Hypothalamus (tissue), 51 donors: ENCODE results near the gene BMP8A.
"Not testable (repeated sequence)": the region's sequence is repeated elsewhere in the genome, so short reads cannot be mapped to it uniquely, and the experiment has no call there.

Experiments used
- DNase-seq, 51 donors: peaks; one replicate each; lab custom pipeline; 2025; lab: John Stamatoyannopoulos, UW

Gene BMP8A

DNA sequence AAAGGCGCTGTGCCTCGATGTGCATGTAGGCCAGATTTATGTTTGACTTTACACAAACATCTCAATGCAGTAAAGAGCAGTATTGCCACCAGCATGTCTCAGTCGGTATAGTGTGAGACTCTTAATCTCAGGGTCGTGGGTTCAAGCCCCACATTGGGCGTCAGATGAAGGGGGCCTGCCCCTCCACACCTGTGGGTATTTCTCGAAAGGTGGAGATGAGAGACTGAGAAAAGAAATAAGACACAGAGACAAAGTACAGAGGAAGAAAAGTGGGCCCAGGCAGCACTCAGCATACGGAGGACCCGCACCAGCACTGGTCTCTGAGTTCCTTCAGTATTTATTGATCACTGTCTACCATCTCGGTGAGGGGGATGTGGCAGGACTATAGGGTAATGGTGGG is 13.0 kb downstream of the BMP8A start:
- not testable (repeated sequence) for DNase-seq

DNA sequence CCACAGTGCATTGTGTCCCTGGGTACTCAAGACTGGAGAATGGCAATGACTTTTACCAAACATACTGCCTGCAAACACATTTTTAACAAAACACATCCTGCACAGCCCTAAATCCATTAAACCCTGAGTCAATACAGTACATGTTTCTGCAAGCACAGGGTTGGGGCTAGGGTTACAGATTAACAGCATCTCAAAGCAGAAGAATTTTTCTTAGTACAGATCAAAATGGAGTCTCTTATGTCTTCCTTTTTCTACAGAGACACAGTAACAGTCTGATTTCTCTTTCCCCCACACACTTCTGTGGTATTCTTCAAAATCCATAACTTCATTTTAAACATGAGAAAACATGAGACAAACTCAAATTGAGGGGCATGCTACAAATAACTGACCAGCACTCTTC is 13.9 kb downstream of the BMP8A start:
- DNase-seq: no peak

DNA sequence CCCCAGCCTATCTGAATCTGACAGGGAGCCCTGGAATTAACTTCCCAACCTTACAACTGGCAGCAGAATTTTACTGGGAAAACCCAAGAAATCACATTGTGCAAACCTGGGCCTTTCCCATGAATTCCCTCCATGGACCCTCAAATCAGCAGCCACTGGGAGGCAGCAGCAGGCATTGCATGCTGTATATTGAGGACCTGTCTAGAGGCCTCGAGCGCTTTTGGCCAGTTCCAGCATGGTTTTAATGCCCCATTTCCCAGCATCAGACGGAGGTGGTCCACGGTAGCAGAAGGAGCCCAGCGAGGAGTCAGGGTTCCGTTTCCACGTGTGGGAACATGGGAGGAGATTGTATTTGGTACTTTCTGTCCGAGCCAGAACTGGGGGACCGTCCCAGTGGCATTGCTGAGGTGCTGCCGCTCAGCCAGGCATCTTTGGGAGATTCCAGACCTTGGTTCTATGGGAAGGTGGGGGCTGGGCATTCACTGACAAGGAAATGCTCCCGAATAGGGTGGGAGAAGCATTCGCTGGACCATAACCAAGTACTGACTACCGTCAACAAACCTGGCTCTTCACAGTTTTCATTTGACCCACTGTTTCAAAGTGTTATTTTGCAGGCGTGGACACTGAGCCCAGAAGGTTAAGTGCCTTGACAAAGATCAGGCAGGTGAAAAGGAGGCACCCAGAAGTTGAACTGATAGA is 15.9 kb downstream of the BMP8A start:
- peak in 9 of 51 donors; percentile 13 to 41 (median 17) for DNase-seq

DNA sequence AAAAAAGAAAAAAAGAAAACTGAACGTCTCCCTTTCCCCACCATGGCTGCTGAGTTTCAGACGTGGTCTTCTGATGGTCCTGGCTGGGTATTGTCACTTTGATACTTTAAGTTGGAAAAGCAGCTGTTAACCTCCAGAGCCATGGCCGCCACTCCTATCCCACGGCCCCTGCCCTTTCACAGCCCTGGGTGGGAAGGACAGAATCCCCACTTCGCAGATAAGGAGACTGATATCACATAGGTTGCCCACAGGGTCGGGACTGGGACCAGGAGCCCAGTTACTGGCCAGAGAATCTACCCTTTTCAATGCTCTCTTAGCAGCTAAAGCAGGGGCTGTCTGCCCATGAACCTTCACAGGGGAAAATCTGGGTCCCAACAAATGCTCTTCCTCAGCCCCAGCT is 16.8 kb downstream of the BMP8A start:
- DNase-seq: no peak

DNA sequence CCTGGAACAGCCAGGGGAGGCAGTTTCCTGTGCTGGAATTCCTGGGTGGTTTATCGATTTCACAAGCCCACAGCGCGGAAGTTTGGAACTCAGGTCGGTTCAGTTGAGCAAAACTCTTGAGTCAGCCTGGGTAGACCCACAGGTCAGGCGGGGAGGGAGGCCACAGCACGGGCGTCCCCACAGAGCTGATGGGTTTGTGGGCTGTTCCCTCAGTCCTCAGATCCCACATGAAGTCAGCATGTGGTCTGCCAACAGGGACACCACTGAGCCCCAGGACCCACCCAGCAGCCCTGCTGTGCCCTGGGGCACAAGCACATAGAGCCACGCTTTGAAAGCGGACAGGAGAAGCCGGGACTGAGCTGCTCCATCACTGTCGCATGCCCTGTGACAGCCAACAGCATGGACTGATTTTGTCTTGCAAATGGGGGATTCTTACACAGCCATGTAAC is 17.4 kb downstream of the BMP8A start:
- DNase-seq: no peak

DNA sequence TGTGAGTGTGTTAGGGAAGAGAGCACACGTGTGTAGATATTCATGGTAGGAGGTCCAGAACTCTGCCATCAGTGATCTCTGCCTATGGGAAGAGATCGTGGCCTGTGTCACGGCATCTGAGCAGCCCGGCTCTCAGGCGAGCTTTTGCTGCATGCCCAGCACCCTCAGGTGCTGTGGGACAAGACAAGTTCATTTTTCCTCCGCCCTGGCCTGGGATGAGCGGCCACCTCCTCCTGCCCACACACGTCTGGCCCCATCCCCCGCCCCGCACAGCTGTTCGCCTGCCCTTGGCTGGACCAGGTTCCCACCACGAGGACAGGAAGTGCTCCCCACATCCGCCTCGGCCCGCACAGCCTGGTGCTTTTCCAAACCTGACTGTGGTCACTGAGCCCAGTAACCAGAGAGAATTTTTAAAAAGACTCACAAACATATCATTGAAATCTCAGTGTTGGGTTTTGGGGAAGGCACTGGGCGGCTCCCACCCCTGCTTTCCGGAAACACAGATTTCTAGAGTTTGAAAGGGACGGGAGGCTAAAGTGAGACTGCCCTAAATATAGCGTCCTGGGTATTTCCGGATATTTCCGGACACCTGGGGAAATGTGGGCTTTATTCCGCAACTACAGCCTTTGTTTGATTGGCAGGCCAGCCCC is 18.0 kb downstream of the BMP8A start:
- DNase-seq: peak in 2 of 51 donors; percentile 13 to 18

DNA sequence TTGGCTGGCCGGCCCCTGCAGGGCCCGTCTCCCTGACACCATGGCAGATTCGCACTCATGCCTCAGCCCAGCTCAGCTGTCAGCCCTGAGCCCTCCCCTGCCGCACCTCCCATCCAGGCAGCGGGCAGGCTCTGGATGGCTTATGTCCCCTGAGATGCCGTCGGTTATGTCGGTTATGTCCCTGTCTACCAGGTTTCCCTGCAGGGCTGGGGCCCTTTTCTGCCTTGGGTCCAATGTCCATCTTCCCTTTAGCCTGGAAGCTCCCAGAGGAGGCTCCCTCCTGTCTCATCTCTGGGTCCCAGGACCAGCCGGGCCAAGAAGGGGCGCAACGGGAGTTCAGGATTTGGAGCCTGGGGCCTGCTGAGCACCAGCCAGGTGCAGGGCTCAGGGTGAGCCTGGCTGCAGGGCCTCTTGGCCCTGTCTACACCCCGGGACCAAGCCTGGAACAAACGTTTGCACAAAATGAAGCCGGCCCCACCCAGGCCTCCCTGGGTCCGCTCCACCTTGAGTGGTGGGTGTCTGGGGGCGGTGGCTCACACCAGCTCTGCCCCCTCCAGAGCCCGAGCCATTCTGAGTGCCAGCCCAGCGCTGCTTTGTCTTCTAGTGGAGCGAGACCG is 19.2 kb downstream of the BMP8A start:
- not testable (repeated sequence) for DNase-seq

DNA sequence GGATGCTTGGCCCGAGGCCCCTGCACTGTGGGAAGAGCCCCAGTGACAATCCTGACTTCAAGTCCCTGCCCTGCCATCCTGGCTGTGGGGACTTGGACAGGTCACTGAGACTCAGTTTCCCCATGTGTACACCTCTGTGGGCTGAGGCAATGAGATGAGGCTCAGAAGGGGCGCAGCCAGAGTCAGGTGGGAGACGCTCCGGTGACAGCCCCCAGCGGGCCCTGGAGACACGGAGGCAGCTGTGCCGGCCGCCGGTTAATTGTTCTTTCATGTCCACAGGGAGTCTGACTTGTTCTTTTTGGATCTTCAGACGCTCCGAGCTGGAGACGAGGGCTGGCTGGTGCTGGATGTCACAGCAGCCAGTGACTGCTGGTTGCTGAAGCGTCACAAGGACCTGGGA is 20.0 kb downstream of the BMP8A start:
- DNase-seq: not testable (repeated sequence)

DNA sequence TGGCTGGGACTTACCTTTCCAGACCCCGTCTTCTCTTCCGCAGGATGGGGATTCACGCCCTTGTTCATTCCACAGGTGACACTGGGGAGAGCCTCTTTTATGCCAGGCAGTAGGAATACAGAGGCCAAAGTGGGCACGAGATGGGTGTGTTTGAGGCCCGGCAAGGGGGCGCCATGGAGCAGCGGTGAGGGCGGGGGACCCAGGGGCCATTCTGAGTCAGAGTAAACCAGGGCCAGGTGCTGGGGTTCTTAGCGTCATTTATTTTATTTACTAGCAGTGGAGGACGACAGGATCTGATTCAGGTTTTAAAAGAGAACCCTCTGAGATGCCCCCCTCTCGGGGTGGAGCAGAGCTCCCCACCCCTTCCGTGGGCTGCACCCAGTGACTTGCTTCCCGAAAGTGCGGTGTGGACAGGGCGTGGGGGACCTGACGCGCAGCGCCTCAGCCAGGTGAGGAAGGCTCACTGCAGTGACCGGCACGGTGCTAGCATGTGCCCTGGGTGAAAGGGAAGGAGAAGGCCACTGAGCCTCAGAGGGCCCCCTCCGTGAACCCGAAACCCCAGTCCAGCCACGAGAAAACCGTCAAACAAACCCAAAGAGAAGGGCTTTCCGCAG is 20.9 kb downstream of the BMP8A start:
- not testable (repeated sequence) for DNase-seq

DNA sequence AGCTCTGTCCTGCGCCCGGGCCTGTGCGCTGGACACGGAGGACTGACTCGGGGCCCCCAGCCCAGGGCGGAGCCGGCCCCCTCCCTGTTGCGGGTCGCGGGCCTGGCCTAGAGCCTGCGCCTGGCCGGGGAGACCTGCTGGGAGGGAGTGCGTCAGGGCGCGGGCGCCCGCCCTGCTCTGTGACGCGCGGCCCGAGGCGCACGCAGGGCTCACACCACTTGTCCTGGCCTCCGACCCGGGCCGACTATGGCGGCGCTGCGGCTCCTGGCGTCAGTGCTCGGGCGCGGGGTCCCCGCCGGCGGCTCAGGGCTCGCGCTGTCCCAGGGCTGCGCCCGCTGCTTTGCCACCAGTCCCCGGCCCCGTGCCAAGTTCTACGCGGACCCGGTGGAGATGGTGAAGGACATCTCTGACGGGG is 23.3 kb downstream of the BMP8A start:
- DNase-seq: peak in 2 of 51 donors; percentile 12 to 45

DNA sequence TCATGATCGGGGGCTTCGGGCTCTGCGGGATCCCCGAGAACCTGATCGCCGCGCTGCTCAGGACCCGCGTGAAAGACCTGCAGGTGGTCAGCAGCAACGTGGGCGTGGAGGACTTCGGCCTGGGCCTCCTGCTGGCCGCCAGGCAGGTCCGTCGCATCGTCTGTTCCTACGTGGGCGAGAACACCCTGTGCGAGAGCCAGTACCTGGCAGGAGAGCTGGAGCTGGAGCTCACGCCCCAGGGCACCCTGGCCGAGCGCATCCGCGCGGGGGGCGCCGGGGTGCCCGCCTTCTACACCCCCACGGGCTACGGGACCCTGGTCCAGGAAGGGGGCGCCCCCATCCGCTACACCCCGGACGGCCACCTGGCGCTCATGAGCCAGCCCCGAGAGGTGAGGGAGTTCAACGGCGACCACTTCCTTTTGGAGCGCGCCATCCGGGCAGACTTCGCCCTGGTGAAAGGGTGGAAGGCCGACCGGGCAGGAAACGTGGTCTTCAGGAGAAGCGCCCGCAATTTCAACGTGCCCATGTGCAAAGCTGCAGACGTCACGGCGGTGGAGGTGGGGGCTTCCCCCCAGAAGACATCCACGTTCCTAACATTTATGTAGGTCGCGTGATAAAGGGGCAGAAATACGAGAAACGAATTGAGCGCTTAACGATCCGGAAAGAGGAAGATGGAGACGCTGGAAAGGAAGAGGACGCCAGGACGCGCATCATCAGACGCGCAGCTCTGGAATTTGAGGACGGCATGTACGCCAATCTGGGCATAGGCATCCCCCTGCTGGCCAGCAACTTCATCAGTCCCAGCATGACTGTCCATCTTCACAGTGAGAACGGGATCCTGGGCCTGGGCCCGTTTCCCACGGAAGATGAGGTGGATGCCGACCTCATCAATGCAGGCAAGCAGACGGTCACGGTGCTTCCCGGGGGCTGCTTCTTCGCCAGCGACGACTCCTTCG is 24.0 kb downstream of the BMP8A start:
- DNase-seq: not testable (repeated sequence)

DNA sequence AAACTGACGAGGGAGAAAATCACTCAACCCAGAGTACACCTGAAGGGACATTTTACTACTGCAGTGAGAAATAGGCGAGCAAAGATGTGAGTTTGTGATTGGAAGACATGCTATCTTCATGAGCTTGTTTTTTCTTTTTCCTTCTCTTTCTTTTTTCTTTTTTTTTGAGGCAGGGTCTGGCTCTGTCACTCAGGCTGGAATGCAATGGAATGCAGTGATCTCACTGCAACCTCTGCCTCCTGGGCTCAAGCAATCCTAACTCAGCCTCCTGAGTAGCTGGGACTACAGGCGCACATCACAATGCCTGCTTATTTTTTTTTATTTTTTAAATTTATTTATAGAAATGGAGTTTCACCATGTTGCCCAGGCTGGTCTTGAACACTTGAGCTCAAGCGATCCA is 25.4 kb downstream of the BMP8A start:
- not testable (repeated sequence) for DNase-seq

DNA sequence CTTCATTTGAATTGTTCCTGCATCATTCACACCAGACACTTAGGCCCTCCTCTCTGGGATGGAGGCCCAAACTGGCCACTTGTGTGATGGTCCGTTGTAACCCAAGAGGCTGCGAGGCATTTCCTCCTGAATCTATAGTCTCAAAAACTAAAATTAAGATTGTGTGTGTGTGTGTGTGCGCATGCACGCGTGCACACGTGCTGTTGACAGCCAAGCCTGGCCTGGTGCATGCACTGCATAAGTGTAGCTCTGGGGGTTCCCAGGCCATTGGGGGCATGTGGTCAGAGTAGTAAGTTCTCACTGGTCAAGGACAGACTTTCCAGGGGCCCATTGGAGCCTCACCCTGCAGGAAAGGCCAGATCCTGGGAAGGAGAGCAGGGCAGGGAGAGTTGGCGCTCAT is 26.5 kb downstream of the BMP8A start:
- not testable (repeated sequence) for DNase-seq

DNA sequence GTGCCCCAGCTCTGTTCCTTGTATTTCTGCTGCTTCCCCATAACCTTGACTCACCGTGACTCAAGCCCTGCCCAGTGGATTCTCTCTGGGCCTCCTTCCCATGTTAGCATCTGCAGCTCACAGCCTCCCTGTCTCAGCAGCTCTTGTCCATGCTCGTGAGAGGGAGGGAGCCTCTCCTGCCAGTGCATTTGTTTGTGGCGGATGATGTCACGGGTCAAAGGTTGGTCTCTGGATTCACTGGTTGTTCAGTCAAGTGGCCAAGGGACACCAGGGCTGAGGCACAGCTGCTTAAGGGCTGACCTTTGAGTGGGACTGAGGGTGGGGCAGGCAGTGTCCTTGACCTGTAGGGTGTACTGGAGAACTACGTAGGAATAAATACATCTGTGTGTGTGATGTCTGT is 27.9 kb downstream of the BMP8A start:
- not testable (repeated sequence) for DNase-seq

DNA sequence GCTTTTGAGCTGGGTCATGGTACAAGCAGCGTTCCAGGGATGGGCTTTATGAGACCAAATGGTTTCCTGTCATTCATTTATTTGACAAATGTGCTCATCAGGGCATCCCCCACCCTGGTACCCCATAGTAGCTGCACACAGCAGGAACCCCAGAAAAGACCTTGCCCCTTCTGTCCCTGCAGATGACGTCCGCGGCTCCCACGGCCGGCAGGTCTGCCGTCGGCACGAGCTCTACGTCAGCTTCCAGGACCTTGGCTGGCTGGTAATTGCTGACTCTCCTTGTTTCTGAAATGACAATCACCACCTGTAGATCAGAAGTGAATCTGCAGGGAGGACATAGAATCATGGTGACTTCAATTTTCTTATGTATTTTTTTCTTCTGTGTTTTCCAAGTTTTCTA is 30.8 kb downstream of the BMP8A start:
- DNase-seq: not testable (repeated sequence)

DNA sequence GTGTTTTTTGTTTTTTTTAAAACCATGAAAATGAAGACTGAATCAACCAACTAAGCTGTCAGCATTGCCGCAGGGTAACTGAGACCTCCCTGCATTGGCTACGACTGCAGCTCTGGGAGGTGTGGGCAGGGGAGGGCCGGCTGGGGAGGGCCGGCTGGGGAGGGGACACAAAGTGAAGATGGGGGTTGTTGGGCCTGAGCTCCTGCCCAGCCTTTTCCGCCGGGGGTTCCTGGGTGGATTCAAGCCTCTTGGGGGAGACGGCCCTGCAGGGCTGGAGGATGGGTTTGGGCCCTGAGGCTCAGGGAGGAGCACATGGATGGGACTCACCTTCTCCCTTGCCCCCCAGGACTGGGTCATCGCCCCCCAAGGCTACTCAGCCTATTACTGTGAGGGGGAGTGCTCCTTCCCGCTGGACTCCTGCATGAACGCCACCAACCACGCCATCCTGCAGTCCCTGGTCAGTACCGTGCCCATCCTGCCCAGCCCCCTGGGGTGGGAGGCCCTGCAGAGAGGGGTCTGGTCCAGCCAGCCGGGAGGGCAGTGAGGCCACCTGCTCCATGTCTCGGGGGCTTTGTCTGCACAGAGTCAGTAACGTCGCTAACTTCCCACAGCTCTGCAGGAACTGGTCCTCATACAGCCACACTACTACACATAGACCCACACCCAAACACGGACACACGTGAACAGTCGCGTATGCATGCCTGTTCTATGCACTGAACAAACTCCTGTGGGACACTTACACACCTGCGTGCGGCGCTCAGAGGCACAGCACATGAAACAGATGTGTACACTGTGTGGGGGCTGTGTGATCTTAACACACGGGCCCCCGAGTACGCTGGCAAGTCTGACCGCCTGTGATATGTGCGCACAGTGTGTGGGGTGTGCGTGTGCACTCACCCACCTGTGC is 31.5 kb downstream of the BMP8A start:
- DNase-seq: no peak

DNA sequence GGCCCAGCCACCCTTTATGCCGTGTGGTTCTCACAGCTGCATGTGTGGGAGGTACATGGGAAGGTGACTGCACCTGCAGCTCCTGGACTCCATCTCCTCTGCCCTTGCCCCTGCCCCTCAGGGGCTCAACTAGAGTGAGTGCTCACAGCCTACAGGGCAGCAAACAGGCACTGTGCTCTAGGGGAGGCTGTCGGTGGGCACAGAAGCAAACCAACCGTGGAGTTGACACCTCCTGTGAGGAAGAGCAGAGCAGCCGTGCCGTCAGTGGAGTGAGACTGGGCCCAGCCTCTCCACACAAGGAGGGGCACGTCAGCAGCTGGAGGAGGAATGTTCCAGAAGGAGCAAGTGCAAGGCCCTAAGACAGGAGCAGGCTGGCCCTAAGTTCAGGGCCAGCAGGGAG is 32.7 kb downstream of the BMP8A start:
- no peak for DNase-seq

DNA sequence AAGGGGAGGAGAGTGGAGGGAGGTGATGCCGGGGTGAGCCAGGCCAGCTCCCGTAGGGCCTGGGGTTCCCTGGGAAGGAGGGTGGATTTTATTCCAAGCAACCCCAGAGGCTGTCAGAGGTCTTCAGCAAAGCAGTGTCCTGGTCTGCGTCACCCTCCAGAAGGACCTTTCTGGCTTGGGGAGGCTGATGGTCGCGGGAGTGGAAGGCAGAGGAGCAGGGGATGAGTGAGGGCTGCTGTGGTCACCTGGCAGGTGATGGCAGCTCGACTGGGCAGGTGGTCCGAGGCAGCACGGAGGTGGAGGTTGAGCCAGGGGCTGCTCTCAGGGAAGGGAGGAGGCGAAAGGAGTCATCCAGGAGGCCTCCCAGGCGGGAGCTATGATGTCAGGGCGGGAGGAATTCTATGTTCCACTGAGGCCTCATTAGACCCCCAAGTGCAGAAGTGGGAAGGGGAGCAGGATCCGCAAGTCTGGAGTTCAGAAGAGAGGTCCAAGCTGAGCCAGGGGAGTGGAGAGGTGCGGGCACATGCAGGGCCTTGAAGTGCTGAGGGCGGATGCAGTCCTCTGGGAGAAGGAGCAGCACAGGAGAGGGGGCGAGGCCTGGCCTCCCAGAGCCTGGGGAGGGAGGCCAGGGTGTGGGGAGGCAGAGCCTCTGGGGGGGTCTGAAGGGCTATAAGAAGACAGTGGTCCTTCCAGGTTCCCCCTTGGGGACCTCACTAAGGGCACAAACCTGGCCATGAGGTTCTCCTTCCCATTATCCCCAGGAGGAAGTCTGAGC is 33.3 kb downstream of the BMP8A start:
- no peak for DNase-seq
